Liver (tissue), 9 donors: ENCODE results near the gene ARHGAP9. TPM values are rescaled to one million over a fixed set of nuclear protein-coding genes. Genes with fewer than 3 reads are reported as not detected.

ENCODE experiments used
- DNase-seq: peaks from one replicate; pipeline ENCODE4 v3.0.0-alpha.2; 2017; ENCODE audit warnings: low spot score
- H3K27ac ChIP-seq, 2 donors: one replicate each; pipeline ENCODE4 v1.7.0; 2013; ENCODE audit warnings: inconsistent platforms in 2 of 2, low read length in 2 of 2, control low read depth in 1 of 2, low read depth in 1 of 2, mild to moderate bottlenecking in 1 of 2
- H3K27me3 ChIP-seq, 4 donors: one replicate each; pipeline versions ENCODE4 v1.6.1 to v1.7.0; 2013; ENCODE audit warnings: low read length in 3 of 4, inconsistent platforms in 1 of 4, mild to moderate bottlenecking in 1 of 4, moderate library complexity in 1 of 4; ENCODE audit not compliant: control insufficient read depth in 4 of 4, insufficient read depth in 4 of 4
- H3K36me3 ChIP-seq, 4 donors: one replicate each; pipeline versions ENCODE4 v1.6.1 to v1.7.0; 2013; ENCODE audit warnings: low read length in 3 of 4, mild to moderate bottlenecking in 3 of 4, low read depth in 1 of 4, moderate library complexity in 1 of 4; ENCODE audit not compliant: control insufficient read depth in 4 of 4, insufficient read depth in 3 of 4
- H3K4me1 ChIP-seq, 4 donors: one replicate each; pipeline versions ENCODE4 v1.6.1 to v1.7.0; 2013; ENCODE audit warnings: low read length in 3 of 4, mild to moderate bottlenecking in 3 of 4, moderate library complexity in 1 of 4; ENCODE audit not compliant: control insufficient read depth in 4 of 4, insufficient read depth in 4 of 4
- H3K4me3 ChIP-seq, 3 donors: one replicate each; pipeline versions ENCODE4 v1.6.1 to v1.7.0; 2013; ENCODE audit warnings: low read length in 3 of 3, control low read depth in 1 of 3, low read depth in 1 of 3, mild to moderate bottlenecking in 1 of 3
- H3K9ac ChIP-seq, 2 donors: one replicate each; pipeline ENCODE4 v1.7.0; 2013; ENCODE audit warnings: low read length in 2 of 2, mild to moderate bottlenecking in 2 of 2, moderate library complexity in 2 of 2, control low read depth in 1 of 2, low read depth in 1 of 2
- H3K9me3 ChIP-seq, 4 donors: one replicate each; pipeline versions ENCODE4 v1.6.1 to v1.7.0; 2013; ENCODE audit warnings: low read length in 3 of 4; ENCODE audit not compliant: control insufficient read depth in 4 of 4
- CTCF ChIP-seq: fragments of 150-350 bp; IDR thresholded peaks from 2 replicates; pipeline ENCODE4 v1.5.1; 2017; ENCODE audit warnings: improper control_type of control experiment, low read depth, low read length; ENCODE audit not compliant: missing input control
- EGR1 ChIP-seq, 2 donors: IDR thresholded peaks; 2 replicates each; pipeline ENCODE4 v1.6.1; 2016 to 2018; ENCODE audit warnings: antibody characterized with exemption in 2 of 2, low read depth in 2 of 2
- FOXA1 ChIP-seq: IDR thresholded peaks from 2 replicates; pipeline ENCODE4 v1.6.1; 2016; ENCODE audit warnings: antibody characterized with exemption
- FOXA2 ChIP-seq: IDR thresholded peaks from 2 replicates; pipeline ENCODE4 v1.6.1; 2016; ENCODE audit warnings: antibody characterized with exemption
- GABPA ChIP-seq, 2 donors: IDR thresholded peaks in 1 of 2; conservative IDR thresholded peaks in 1 of 2; 2 replicates each; pipeline ENCODE4 v1.6.1; 2016; ENCODE audit warnings: antibody characterized with exemption in 2 of 2, mild to moderate bottlenecking in 1 of 2, moderate library complexity in 1 of 2
- HNF4G ChIP-seq: IDR thresholded peaks from 2 replicates; pipeline ENCODE4 v1.6.1; 2016; ENCODE audit warnings: antibody characterized with exemption
- JUND ChIP-seq, 2 donors: IDR thresholded peaks; 2 replicates each; pipeline ENCODE4 v1.6.1; 2016; ENCODE audit warnings: antibody characterized with exemption in 2 of 2
- MAX ChIP-seq: IDR thresholded peaks from 2 replicates; pipeline ENCODE4 v1.6.1; 2016; ENCODE audit warnings: antibody characterized with exemption
- RXRA ChIP-seq, 2 donors: IDR thresholded peaks; 2 replicates each; pipeline ENCODE4 v1.6.1; 2017 to 2018; ENCODE audit warnings: antibody characterized with exemption in 2 of 2, mild to moderate bottlenecking in 1 of 2
- SP1 ChIP-seq: IDR thresholded peaks from 2 replicates; pipeline ENCODE4 v1.6.1; 2018; ENCODE audit warnings: antibody characterized with exemption, mild to moderate bottlenecking
- TAF1 ChIP-seq: conservative IDR thresholded peaks from 2 replicates; pipeline ENCODE4 v1.6.1; 2016; ENCODE audit warnings: antibody characterized with exemption, mild to moderate bottlenecking
- ZBTB33 ChIP-seq: IDR thresholded peaks from 2 replicates; pipeline ENCODE4 v1.6.1; 2016; ENCODE audit warnings: antibody characterized with exemption
- WGBS: extraction: QIAGEN DNeasy Blood & Tissue Kit; methylation state at CpG from one replicate; pipeline ENCODE4 v1.1.7; 2013; 5-methylcytosine and 5-hydroxymethylcytosine counted together
- polyA plus RNA-seq, 2 donors: library from polyadenylated mRNA; stranded (reverse) in 1 of 2; unstranded in 1 of 2; fragments of 200-250 nt in 1 of 2; fragments of >200 nt in 1 of 2; fragmentation: Nextera tagmentation in 1 of 2; extraction: Ambion mirVana in 1 of 2; gene quantifications; one replicate each; pipeline versions ENCODE4 v1.2.1 to v1.2.3, GENCODE V29; 2013 to 2015
- total RNA-seq, 2 donors: library from RNA; depleted of rRNA; stranded (reverse); fragments of >200 nt; gene quantifications; one replicate each; pipeline ENCODE4 v1.2.3, GENCODE V29; 2014
- TF ChIP-seq, protein P1 (sequence below): IDR thresholded peaks from 2 replicates; pipeline ENCODE4 v1.6.1; 2016; ENCODE audit warnings: antibody characterized with exemption, mild to moderate bottlenecking
- donor health status: healthy.
- donor health status: healthy.
- donor health status: healthy.
- donor health status: healthy.
- donor health status: healthy.

Gene ARHGAP9
- total and polyA plus RNA-seq, 4 donors: 3.0 to 12.0 (median 7.1) TPM

- Histone ChIP-seq H3K27ac (peak overlapping the region; percentile 64 to 79), H3K4me1 (peaks cover 4 to 17% (median 12%) of the 10 kb centered on the region in 4 donors), H3K9me3 (no peaks in the 10 kb centered on the region), H3K27me3 (peaks cover 0 to 6% (median 3%) of the 10 kb centered on the region in 4 donors), H3K36me3 (peaks cover 0 to 2% (median 0%) of the 10 kb centered on the region in 4 donors), H3K4me3 (peak overlapping the region in 2 of 3 donors; percentile 37 to 43), H3K9ac (no peak overlapping the region)
- DNase-seq: no peak
- no peak for TF ChIP-seq FOXA1
- no peak for TF ChIP-seq GABPA (IDR thresholded peaks at IDR 0.05 in 1 of 2, conservative IDR thresholded peaks at IDR 0.05 in 1 of 2)
- TF ChIP-seq FOXA2: no peak
- no peak for TF ChIP-seq SP1
- TF ChIP-seq CTCF: no peak
- 25% methylated on average over 29 of the region's 29 CpGs for WGBS
Measured at GRCh38 chr12:57476162-57476992, 3.3 kb downstream of the ARHGAP9 start.

- H3K9me3 ChIP-seq: no peaks in the 10 kb centered on the region
- H3K4me1 ChIP-seq: peaks cover 4 to 18% (median 12%) of the 10 kb centered on the region in 4 donors
- no peak overlapping the region for H3K9ac ChIP-seq
- H3K27me3 ChIP-seq: peaks cover 0 to 6% (median 3%) of the 10 kb centered on the region in 4 donors
- H3K36me3 ChIP-seq: peaks cover 0 to 2% (median 0%) of the 10 kb centered on the region in 4 donors
- TF ChIP-seq ZBTB33 (no peak), HNF4G (no peak), TAF1 (no peak), GABPA (IDR thresholded peaks at IDR 0.05 in 1 of 2, conservative IDR thresholded peaks at IDR 0.05 in 1 of 2) (no peak), MAX (no peak), JUND (IDR thresholded peaks at IDR 0.05) (no peak), EGR1 (IDR thresholded peaks at IDR 0.05; ENCODE audit: low read depth in 2 of 2) (no peak), FOXA2 (no peak), SP1 (no peak), RXRA (IDR thresholded peaks at IDR 0.05) (no peak)
- TF ChIP-seq, protein P1, sequence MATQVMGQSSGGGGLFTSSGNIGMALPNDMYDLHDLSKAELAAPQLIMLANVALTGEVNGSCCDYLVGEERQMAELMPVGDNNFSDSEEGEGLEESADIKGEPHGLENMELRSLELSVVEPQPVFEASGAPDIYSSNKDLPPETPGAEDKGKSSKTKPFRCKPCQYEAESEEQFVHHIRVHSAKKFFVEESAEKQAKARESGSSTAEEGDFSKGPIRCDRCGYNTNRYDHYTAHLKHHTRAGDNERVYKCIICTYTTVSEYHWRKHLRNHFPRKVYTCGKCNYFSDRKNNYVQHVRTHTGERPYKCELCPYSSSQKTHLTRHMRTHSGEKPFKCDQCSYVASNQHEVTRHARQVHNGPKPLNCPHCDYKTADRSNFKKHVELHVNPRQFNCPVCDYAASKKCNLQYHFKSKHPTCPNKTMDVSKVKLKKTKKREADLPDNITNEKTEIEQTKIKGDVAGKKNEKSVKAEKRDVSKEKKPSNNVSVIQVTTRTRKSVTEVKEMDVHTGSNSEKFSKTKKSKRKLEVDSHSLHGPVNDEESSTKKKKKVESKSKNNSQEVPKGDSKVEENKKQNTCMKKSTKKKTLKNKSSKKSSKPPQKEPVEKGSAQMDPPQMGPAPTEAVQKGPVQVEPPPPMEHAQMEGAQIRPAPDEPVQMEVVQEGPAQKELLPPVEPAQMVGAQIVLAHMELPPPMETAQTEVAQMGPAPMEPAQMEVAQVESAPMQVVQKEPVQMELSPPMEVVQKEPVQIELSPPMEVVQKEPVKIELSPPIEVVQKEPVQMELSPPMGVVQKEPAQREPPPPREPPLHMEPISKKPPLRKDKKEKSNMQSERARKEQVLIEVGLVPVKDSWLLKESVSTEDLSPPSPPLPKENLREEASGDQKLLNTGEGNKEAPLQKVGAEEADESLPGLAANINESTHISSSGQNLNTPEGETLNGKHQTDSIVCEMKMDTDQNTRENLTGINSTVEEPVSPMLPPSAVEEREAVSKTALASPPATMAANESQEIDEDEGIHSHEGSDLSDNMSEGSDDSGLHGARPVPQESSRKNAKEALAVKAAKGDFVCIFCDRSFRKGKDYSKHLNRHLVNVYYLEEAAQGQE: no peak
- DNase-seq: no peak
- no peak overlapping the region for H3K27ac ChIP-seq
- 8% methylated on average over 84 of the region's 84 CpGs for WGBS
- peak overlapping the region in 2 of 3 donors; percentile 37 to 43 for H3K4me3 ChIP-seq
Measured at GRCh38 chr12:57475271-57476161, 4.2 kb downstream of the ARHGAP9 start.
